Measurements from ENCODE around the gene ARHGEF38. TPM values are rescaled to one million over a fixed set of nuclear protein-coding genes. Genes with fewer than 3 reads are reported as not detected.

The ARHGEF38 gene, protein sequence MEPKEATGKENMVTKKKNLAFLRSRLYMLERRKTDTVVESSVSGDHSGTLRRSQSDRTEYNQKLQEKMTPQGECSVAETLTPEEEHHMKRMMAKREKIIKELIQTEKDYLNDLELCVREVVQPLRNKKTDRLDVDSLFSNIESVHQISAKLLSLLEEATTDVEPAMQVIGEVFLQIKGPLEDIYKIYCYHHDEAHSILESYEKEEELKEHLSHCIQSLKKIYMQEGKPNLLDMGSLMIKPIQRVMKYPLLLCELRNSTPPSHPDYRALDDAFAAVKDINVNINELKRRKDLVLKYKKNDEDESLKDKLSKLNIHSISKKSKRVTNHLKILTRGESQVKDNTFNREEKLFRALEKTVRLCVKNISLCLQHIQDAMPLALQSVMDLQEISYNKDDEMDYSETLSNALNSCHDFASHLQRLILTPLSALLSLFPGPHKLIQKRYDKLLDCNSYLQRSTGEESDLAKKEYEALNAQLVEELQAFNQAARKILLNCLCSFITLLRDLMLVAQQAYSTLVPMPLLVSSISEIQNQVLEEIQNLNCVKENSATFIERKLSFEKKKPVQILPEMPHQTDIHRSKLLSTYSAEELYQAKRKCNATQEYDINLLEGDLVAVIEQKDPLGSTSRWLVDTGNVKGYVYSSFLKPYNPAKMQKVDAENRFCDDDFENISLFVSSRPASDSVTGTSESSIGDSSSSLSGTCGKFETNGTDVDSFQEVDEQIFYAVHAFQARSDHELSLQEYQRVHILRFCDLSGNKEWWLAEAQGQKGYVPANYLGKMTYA
- polyA plus RNA-seq (ENCODE audit: insufficient read length in 10 of 10) = 1 to 10 TPM in 1 of 10 donors, under 1 TPM in 8, not detected in 1; 0.04 to 2.0 (median 0.67) TPM
- long read RNA-seq, donor 1 = 0 reads
- long read RNA-seq, donor 2 = 0 reads
- long read RNA-seq, donor 3 = 0 reads
- long read RNA-seq, donor 4 = 0 reads
- long read RNA-seq, donor 5 = 0 reads
- long read RNA-seq, donor 6 = 0 reads
- long read RNA-seq, donor 7, partial matches to known transcripts = 0 of 5 reads
- long read RNA-seq, donor 7, other reads (novel, unspliced or antisense) = 5 of 5 reads
- long read RNA-seq, donor 8 = 0 reads
- long read RNA-seq, donor 9 = 0 reads

DNA sequence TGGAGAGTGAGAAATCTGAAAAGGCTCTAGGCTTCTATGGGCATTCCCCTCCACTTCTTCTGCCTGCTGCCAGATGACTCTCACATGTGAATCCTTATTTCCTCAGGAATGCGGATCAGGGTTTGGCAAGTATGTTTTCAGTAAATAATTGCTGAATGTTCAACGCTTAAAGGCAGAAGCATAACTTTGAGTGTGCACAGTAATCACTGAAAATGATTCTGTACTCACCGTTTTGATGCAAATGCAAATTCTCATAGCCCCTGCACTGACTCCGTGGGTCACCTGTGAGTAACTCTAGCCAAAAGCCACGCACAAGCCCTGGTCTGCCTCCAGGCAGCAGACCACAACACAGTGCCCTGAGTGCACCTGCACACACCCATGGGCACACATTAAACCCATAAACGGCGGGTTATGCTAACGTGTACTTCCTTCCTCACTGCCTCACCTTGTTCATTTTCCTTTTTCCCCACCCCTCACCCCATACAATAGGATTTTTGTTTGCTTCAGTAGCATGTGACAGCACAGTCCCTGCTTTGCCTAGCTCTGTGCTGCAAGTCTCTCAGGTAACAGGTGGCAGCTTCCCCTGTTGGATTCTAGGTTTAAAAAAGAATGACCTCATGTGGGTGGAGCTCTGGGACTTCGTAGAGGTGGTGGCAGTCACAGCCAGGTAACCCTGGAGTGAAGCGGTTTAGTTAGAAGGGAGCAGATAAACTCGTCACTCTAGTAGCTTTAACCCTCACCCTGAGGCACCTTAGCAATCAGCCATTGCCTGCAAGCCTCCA, at the start of gene ARHGEF38:
ARHGEF38 (plus strand) TSS at position 656 of the 782 bp plus-strand sequence. CDS start 146 bp downstream, outside the sequence.
- peak in 1 of 3 donors; percentile 8 for DNase-seq

DNA sequence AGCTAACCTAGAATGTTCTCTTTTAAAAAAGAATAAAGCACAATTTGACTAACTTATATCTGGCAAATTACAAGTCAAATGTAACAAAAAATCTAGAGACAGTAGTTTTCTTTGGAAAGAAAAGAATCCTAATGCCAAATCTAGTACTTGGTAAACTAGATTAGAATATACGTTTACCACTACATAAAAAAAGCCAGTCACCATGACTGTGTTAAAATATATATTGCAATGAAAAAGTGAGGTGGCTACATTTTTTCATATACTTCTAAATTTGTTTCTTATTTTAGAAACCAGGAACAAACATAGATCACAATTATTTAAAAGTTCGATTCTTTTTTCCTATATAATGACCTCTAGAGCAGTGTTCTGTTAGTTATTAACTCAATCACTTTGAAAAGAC, 48.9 kb upstream of the ARHGEF38 start:
- no peak for DNase-seq

DNA sequence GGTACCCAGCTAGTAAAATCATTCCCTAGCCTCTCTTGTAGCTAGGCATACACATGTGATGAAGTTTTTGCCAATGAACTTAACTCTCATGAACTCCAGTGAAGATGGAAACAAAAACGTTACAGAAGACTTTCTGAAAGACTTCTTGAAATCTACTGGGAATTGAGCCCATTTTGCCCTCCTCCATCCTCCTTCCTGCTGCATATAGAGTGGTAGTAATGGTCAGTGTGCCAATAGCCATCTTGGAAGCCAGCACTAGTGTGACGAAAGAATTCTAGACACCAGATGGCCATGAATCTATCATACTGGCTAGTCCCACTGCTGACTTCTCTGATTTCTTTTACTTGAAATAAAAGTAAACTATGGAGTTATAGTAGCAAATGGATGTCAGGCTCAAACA, 47.7 kb upstream of the ARHGEF38 start:
- no peak for DNase-seq

DNA sequence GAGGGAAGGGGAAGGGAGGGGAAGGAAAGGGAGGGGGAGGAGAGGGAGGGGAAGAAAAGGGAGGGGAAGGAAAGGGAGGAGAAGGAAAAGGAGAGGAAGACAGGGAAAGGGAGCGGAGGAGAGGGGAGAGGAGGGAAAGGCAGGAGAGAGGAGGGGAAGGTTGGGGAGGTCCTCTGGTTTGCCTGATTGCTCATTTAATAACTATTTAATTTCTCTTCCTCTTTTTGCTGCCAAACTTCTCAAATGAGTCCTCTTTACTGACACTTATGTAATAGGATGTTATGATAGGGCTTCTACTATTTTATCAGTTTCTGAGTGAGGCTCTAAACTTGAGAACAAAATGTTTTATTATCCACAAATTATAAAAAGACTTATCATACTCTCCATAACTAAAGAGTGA, 43.1 kb upstream of the ARHGEF38 start:
- no peak for DNase-seq

DNA sequence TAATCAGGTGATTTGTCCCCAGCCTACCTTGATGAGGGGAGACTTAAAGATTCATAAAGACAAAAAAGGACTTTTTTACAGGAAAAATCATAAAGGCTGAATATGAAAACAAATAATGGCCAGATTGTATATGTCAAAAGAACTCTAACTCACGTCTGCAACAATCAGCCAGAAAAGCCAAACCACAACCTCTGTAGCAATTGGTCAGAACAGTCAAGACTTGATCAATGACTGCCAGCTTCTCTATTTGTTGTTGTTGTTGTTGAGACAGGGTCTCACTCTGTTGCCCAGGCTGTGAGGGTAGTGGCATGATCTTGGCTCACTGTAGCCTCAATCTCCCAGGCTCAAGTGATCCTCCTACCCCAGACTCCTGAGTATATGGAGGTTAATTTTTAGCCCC, 42.7 kb upstream of the ARHGEF38 start:
- DNase-seq = no peak

DNA sequence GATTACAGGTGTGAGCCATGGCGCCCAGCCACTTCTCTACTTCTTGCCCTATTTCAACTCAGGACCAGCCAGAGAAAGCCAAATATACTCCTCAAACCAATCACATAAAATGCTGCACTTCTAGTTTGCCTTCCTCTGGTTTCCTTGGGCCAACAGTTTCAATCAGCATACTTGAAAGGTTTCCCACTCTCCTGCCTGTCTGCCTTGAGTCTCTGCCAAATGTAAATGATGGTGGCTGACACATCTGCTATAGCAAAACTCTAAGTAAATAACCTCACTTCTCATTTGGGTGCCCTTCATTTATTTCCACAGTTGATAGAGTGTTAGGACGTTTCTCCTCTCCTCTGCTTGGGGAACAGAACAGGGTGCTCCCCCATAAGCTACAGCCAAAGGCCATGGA, 42.2 kb upstream of the ARHGEF38 start:
- DNase-seq = no peak

DNA sequence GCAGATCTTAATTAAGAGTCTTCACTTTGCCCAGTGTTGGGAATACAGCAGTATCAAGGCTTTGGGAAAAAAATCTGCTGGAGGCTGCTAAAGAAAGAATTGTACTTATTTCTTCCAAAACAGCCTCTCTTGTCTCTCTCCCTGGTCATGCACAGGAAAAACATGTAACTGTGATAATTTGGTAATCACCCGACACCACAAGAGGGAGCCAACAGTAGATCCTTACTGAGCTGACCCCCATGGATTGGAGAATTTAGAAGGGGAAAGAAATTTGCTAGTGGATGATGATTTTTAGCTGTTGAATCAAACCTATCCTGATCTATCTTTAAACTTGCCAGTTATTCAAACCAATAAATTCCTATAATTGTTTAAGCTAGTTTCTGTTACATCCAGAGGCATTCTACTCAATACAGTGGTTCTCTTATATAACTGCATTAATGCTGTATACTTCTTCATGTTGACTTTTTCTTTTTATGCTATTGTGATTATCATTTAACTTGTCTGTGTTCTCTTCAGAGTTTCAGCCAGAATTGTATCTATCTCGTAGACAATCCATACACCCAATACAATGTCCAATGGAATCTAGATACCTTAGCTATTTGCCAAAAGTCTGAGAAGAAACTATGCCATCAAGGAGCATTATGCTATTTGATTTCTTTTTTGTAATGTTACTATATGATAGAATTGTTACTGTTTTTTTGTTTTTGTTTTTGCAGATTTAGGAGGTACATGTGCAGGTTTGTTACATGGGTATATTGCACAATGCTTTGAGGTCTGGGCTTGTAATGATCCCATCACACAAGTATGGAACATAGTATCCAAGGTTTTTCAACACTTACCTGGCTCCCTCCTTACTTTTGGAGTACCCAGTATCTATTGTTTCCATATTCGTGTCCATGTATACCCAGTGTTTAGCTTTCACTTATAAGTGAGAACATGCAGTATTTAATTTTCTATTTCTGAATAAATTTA, 31.3 kb upstream of the ARHGEF38 start:
- peak; percentile 14 to 44 (median 22) for DNase-seq

DNA sequence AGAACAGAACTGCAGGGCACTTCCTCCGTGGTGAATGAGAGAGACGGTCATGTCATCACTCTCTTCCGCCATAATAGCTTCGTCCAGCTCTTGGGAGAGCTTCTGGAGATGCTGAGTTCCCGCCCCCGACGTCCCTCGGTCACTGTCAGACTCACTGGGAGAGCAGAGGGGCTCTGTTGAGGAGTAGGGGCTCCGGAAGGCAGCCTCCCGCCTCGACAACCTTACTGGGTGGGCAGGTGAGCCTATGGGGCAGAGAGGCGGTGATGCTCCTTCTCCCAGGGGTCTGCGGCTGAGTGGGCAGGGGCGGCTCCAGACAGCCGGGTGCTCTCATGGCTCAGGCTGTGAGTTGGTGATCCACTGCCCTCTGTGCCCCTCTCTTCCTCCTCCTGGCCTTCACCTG, 25.8 kb upstream of the ARHGEF38 start:
- DNase-seq = no peak

DNA sequence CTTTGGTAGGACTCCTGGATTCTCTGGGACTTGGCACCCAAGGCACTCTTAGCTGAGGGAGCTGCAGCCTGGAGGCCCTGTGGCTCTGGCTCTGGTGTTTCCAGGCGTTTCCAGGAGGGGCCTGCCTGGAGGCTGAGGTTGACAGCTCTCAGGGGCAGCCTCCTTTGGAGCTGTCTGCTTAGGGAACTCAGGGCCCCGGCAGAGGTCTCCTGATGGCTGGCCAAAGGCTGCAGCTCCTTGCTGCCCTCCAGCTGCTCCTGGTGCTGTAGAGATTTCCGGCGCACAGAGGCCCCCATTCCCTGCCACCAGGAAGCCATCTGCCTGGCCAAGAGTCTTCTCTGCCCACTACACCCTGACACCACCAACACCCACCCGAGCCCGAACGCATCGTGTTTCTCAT, 25.3 kb upstream of the ARHGEF38 start:
- DNase-seq = no peak

DNA sequence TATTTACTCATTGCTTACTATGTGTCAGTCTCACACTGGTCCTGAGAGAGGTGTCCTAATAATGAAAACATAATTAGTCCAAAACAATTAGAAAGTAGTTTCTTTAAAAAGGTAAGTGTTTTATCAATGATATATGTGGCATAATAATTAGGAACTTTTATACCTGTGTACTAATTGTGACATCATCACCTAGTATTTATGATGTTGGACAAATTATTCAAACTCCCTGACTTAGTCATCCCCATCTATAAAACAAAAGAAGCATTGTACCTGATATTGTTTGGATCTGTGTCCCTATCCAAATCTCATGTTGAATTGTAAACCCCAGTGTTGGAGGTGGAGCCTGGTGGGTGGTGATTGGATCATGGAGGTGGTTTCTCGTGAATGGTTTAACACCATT, 15.8 kb upstream of the ARHGEF38 start:
- DNase-seq = no peak

DNA sequence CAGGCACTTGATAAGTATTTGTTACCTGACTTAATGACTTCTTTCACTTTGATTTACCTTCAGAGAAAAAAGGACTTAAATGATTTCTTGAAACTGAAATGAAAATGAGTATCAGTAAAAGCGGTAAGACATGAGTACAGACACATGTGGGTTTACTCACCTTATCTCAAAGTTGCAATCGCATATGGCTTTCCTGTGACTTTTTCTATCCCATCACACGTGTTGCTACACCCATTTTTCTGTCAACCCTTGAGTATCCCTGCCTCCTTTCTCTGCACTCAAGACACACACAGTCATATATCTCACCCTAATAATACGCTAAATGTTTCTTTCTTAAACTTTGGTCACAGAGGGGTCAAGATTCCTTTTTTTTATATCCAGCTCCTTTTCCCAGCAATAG, 11.0 kb upstream of the ARHGEF38 start:
- DNase-seq = no peak

DNA sequence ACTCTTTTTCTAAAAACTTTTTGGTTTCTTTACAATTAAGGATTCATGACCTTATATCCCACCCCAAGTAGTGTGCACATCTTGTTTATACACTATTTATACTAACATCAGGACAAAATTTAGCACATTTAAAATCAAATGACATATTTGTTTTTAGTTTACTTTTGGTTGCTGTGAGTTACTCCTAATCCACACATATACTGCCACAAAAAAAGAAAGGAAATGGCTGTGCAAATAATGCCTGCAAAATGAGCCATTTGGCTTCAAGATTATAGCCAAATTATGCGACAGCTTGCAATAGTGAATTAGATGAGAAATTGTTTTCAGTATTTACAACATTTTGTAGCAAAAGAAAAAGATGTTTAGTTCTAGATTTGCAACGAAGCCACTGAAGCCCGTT, 10.4 kb upstream of the ARHGEF38 start:
- no peak for DNase-seq

DNA sequence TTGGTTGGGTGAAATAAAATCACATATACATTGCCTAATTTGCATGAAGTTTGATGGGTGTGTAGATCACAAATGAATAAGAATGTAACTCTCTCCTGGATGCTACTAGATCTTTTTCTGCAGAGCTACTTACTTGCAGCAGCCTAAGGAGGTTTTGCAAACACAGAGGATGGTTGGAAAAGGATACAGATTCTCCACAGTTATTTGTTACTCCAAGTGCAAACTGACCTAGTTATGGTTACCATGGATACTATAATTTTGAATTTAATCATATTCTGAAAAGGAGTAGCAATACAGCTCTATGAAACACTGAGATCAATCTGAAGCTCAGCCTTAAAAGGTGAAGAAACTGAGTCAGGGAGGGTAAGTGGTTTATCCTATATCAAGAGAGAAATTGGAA, 9.1 kb upstream of the ARHGEF38 start:
- no peak for DNase-seq

DNA sequence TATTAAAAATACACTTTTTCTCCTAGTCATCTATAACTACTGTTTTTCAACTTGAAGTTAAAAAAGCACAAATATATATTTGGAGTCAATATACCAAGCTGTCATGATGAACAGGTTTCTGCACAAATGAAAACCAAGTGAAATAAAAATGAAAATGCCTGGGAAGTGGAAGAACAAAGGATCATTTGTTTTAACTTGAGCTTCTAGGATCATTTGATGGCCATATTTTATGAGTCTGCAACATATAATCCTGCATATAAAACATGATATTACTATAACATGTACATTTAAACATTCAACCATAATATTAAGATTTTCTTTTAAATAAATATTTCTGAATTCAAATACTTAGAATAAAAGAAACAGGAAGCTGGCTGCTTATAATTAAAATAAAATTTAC, 8.5 kb upstream of the ARHGEF38 start:
- no peak for DNase-seq

DNA sequence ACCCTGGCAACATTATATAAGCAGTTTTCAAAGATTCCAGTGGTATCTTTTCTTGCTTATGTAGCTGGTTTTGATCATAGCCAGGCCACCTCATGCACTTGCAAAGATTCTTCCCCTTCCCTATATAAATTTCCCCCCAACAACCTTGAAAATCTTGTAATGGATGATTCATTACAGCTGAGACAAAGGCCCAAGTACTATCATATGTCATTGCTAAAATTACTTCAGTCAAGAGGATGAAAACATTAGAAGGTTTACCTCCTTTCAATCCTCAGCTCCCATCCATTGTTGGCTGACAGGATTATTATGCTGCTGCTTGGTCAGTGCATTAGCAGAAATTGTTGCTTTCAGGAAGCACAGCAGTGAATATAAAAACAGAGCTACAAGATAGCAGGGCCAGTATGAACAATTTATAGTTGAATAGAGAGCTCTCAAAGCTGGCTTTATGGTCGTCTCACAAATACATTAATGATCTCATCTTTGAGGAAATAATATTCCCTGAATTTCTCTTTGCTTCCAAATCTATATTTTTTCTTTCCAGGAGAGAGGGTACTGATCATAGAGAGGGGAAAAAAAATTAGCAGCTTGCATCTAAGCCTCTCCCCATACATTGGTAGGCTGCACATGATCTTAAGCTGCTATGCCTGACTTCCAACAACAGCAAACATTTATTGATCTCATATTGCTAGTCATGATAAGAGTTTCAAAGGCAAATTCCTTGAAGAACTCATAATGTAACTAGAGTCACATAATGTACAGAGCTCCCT, 7.7 kb upstream of the ARHGEF38 start:
- DNase-seq = no peak

DNA sequence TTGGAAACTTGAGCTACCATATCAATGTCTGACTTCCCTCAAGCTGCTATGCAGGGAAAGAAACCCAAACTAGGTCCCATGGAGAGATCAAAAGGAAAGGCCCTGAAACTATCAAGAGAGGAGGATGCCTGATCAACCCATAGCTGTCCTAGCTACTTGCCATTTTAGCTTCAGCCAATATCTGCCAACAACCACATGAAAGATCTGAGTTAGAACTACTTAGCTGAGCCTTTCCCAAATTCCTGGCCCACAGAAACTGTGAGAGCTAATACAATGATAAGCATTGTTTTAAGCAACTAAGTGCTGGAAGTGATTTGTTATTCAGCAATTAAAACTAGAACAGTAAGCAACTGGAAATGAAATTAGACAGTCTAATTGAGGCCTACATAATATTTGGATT, 6.3 kb upstream of the ARHGEF38 start:
- DNase-seq = no peak

DNA sequence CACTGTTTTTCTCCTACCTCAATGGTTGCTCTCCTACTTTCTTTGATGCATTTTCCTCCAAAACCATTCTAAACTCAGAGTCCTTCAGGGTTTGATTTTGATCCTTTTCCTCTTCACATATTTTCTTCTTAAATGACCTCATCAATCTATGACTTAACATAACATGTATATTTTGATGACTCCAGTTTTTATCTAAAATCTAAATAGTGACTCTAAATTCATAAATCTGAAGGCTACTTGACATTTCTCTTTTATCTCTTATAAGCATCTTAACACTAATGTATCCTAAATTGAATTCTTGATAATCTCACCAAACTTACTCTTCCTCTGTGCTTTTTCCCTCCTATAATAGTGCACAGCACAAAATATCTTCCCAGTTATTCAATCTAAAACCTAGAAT, 4.7 kb upstream of the ARHGEF38 start:
- no peak for DNase-seq

DNA sequence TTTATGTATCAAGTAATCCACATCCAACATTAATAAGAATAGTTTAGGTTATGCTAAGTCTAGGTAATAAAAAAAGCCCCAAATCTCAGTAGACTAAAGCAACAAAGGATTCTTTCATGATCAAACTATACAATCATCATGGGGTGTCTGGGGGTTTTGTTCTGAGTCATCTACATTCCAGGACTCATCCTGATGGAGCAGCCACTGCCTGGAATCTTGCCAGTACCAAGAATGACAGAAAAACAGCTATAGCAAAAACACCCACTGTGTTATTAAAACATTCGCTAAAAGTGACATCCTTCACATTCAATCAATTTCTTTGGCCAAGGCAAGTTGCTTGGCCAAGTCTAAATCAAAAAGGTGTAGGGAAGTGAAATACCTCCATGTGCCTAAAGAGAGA, 3.9 kb upstream of the ARHGEF38 start:
- no peak for DNase-seq

DNA sequence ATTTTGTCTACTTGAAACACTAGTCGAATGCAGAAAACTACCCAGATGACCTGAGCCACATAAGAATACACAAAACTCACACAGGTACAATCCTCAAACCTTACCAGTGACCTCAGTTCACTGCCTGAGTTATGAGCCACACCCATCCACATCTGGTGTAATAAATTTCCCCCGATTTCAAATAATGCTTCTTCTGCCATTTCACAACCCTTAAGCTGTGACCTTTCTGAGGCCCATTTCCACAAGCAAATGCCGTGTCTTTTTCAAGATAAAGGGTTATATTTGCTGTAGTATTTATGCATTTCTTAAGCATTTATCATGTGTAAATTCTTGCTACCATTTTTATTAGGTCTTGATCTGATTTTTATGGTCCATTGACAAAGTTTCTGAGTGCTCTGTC, 1.8 kb upstream of the ARHGEF38 start:
- no peak for DNase-seq

DNA sequence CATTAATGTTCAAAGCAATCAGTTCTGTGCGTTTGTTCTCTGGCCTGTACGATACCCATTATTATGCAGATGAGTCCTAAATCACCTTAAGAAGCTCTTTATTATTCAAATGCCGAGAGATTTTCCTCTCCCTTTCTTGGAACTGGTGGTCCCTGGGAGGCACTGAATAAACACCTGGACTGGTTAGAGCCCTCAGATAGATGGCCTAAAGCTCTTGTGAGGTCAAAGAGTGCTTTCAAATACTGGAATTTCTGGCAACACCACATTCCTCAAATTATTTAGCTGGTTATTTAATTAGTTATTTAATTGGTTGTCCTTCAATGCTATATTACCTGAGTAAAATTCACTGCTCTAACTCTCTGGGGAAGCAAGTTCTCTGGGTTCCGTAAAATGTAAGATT, 3.0 kb downstream of the ARHGEF38 start:
- no peak for DNase-seq
